GM19238 (cell line): ENCODE measurements around the gene GRPEL2.

Experiments used
- DNase-seq: peaks from one replicate; pipeline ENCODE4 v3.0.0; 2011; ENCODE audit warnings: low spot score; ENCODE audit not compliant: insufficient read length

Gene GRPEL2

GRCh38 chr5:149357370-149358293 lies 12.3 kb downstream of the GRPEL2 start, which contains the start of gene PCYOX1L:
PCYOX1L (plus strand) TSS chr5:149358046; CDS start chr5:149358069, 23 bp downstream.
- peak; percentile 95 for DNase-seq

- no peak for DNase-seq
These were observed 13.0 kb downstream of the GRPEL2 start for GRCh38 chr5:149358294-149358651.

- no peak for DNase-seq
These were observed 13.7 kb downstream of the GRPEL2 start for GRCh38 chr5:149358868-149359495.

GRCh38 chr5:149360272-149360671 lies 15.0 kb downstream of the GRPEL2 start:
- no peak for DNase-seq

DNA sequence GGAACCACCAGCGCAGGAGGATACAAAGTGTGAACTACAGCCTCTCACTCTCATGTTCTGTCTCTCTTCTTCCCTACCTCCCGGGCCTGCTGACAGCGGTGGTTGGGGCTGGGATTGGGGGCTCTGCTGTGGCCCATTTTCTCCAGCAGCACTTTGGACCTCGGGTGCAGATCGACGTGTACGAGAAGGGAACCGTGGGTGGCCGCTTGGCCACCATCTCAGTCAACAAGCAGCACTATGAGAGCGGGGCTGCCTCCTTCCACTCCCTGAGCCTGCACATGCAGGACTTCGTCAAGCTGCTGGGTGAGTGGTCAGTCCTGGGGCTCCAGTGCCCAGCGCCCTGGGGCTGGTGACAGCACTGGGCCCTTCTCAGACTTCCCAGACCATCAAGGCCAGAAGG lies 17.2 kb downstream of the GRPEL2 start:
- DNase-seq = no peak

DNA sequence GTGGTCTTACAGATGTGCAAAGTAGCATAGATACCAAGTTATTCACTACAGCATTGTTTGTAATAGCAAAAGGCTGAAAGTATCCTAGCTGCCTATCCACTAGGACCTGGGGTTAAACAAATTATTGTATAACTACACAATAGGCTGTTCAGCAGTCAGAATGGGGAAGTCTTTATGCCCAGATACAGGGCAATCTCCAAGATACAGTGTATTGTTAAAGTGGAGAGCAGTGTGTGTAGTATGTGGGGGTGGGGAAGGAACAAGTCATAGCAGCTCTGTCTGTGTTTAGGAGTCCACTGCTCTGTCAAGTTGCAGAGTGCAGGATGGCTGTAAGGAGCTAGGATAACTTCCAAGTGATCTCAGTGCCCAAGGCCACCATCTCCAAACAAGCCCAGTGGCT lies 18.1 kb downstream of the GRPEL2 start:
- no peak for DNase-seq

GRCh38 chr5:149363936-149364335 lies 18.6 kb downstream of the GRPEL2 start:
- no peak for DNase-seq

DNA sequence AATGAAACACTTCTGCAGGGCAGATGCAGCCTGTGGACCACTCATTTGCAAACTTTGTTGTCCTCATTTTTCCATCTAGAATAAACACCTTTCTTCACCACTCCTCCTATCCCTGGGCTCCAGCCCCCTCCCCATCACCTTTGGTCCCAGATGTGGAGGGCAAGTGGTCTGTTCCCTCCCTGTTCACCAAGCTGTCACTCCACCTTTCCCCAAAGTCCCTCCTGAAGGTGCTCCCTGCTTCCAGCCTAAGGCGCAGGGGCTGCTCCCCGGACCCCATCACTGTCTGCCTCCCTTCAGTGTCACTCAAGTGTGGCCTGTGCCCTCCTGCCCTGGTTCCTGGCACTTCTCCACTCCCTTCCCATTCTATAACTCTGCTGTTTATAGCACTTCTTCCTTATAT lies 19.4 kb downstream of the GRPEL2 start:
- DNase-seq = no peak

DNA sequence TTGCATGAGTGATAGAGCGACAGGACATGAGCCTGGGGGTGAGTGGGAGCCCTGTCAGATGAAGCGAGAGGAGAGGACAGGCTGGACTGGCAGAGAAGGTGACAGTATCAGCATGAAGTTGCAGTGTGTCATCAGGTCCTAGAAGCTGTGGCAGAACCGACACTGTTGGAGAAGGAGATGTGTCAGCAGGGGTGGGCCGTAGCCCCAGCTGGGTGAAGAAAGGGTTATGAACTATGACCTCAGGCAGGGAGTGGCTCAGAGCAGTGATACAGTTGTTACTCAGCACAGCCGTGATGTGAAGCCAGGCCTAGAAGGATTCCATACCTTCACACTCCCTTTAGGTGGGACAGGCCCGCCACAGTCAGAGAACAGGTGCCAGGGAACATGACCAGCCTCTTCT lies 20.1 kb downstream of the GRPEL2 start:
- DNase-seq = no peak

DNA sequence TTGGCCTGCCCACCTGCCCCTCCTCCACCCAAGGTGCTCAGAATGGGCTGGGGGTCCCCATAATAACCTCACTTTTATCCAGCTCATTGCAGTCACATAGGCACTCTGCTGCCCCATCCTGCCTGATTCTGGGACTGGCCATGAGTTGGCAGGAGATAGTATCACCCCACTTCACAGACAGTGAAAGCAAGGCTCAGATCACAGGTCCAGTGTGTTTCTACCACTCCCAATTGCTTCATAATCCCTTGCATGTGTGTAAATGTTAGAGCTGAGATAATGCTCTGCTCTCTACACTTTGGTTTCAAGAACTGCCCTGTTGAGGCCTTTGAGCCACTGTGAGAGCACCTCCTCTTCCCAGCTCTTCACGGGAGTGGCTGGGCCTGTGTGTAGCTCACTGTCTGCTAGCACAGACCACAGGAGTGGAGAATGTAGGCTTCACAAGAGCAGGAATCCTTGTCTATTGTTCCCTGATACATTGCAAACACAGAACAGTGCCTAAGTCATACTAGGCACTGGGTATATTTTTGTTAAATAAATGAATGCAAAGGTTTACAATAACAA lies 20.9 kb downstream of the GRPEL2 start:
- DNase-seq = no peak

GRCh38 chr5:149367249-149367971 lies 22.1 kb downstream of the GRPEL2 start:
- peak; percentile 66 for DNase-seq

DNA sequence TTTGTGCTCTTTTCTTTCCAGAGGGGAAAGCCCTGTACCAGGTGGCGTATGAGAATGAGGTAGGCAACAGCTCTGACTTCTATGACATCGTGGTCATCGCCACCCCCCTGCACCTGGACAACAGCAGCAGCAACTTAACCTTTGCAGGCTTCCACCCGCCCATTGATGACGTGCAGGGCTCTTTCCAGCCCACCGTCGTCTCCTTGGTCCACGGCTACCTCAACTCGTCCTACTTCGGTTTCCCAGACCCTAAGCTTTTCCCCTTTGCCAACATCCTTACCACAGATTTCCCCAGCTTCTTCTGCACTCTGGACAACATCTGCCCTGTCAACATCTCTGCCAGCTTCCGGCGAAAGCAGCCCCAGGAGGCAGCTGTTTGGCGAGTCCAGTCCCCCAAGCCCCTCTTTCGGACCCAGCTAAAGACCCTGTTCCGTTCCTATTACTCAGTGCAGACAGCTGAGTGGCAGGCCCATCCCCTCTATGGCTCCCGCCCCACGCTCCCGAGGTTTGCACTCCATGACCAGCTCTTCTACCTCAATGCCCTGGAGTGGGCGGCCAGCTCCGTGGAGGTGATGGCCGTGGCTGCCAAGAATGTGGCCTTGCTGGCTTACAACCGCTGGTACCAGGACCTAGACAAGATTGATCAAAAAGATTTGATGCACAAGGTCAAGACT lies 22.8 kb downstream of the GRPEL2 start:
- no peak for DNase-seq

- DNase-seq = no peak
These were observed 25.6 kb downstream of the GRPEL2 start for GRCh38 chr5:149370878-149371277.

GRCh38 chr5:149371296-149371962 lies 26.1 kb downstream of the GRPEL2 start:
- peak; percentile 75 for DNase-seq

- no peak for DNase-seq
These were observed 26.9 kb downstream of the GRPEL2 start for GRCh38 chr5:149372076-149372795.

DNA sequence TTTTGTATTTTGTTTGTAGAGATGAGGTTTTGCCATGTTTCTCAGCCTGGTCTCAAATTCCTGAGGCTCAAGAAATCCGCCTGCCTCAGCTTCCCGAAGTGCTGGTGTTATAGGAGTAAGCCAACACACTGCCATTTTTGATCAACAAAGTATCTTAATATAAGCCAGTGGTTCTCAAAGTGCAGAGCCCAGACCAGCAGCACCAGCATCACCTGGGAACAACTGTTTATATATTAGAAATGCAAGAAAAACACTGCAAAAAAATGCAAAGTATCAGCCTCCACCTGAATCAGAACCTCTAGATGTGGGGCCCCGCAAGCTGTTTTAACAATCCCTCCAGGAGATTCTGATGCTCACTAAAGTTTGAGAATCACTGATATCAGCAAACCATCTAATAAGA lies 27.6 kb downstream of the GRPEL2 start:
- no peak for DNase-seq

DNA sequence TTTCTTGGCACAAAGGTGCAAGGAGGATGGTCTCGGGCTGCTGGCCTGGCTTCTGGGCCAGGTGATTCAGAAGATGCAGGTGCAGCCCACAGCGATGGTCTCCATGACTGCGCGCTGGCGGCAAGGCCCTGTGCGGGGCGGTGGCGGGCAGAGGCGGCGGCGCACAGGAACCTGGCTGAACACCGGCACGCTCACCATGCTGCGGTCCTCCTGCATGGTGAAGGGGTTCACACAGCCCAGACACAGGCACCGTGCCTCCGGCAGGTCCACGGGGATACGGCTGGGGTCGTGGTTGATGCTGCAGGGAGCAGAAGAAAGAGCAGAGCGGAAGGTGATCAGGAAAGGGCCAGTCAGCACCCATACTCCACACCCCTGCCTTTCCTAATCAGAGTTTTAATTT lies 29.0 kb downstream of the GRPEL2 start:
- no peak for DNase-seq

DNA sequence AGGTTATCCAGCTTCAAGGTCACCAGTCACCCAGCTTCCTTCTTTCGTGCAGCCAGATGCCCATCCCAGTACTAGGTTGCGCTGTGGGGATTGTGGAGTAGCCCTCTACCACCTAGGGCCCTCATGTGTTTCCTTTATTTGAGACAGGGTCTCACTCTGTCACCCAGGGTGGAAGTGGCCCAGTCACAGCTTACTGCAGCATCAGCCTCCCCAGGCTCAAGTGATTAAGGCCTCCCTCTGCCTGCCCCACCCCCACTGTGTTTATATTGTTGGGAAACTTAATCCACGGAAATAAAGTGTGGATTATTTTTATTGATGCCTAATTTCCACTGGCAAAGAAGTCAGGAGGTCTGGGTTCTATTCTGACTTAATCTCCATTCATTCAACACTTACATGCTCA lies 29.5 kb downstream of the GRPEL2 start:
- no peak for DNase-seq

GRCh38 chr5:149375434-149375833 lies 30.1 kb downstream of the GRPEL2 start:
- DNase-seq = no peak

DNA sequence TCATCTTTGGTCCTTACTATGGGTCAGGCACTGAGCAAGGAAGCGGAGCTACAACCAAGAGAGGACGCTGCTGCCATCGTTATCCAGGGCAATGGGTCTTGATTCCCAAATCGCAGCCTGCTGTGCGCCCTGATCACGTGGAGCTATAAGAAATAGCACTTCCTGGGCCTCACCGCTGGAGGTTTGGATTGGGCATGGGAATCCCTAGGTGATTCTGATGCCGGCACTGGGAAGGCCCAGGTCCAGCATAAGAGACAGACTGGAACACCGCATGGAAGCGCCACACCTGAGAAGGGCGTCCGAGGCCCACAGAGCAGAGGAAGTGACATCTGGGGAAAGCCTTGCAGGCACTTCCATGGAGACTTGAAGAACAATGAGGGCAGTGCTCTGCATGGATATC lies 30.8 kb downstream of the GRPEL2 start:
- no peak for DNase-seq
